Measurements from ENCODE around the gene OR1D5.
"Not testable (repeated sequence)": the region's sequence is repeated elsewhere in the genome, so short reads cannot be mapped to it uniquely, and the experiment has no call there.

The OR1D5 gene, protein sequence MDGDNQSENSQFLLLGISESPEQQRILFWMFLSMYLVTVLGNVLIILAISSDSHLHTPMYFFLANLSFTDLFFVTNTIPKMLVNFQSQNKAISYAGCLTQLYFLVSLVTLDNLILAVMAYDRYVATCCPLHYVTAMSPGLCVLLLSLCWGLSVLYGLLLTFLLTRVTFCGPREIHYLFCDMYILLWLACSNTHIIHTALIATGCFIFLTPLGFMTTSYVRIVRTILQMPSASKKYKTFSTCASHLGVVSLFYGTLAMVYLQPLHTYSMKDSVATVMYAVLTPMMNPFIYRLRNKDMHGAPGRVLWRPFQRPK

DNA sequence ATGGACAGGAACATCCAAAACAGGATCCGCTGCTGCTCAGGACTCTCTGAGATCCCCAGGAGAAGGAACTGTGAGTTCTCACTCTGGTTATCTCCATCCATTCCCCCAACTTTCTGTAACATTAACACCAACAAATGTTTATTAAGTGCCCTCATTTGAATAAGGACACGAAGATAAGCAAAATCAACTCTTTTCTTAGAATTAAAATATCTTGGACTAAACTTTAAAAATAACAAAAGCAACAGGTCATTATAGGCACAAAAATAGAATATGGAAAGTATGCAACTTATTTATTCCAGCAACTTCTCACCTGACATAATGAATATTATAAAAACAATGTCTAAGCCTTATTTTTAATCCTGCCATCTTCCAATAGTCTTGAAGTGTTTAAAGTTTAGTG, at the start of gene OR1D5:
OR1D5 (minus strand) TSS at position 101 of the 400 bp plus-strand sequence; CDS start at position 101, 0 bp downstream.
- in situ Hi-C loops (cut with MboI; ENCODE audit: low pct_unique_long_range_greater_than_20kb, low sequenced_read_pairs, unreplicated experiment); DNase-seq (ENCODE audit: low spot score): not testable (repeated sequence)

- DNase-seq (ENCODE audit: low spot score), result no peak
- TF ChIP-seq, protein P1, sequence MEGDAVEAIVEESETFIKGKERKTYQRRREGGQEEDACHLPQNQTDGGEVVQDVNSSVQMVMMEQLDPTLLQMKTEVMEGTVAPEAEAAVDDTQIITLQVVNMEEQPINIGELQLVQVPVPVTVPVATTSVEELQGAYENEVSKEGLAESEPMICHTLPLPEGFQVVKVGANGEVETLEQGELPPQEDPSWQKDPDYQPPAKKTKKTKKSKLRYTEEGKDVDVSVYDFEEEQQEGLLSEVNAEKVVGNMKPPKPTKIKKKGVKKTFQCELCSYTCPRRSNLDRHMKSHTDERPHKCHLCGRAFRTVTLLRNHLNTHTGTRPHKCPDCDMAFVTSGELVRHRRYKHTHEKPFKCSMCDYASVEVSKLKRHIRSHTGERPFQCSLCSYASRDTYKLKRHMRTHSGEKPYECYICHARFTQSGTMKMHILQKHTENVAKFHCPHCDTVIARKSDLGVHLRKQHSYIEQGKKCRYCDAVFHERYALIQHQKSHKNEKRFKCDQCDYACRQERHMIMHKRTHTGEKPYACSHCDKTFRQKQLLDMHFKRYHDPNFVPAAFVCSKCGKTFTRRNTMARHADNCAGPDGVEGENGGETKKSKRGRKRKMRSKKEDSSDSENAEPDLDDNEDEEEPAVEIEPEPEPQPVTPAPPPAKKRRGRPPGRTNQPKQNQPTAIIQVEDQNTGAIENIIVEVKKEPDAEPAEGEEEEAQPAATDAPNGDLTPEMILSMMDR (IDR thresholded peaks at IDR 0.05; ENCODE audit: extremely low read depth, insufficient read depth, missing control alignments), result no peak
- in situ Hi-C loops (cut with MboI; ENCODE audit: low pct_unique_long_range_greater_than_20kb, low sequenced_read_pairs, unreplicated experiment), result no loop called here
Measured at GRCh38 chr17:3104322-3104721, 40.9 kb upstream of the OR1D5 start, which contains the start of gene OR1D2. TSS of gene OR1D2 (minus strand) at chr17:3104422. CDS start at chr17:3092996, 11,426 bp downstream.

DNA sequence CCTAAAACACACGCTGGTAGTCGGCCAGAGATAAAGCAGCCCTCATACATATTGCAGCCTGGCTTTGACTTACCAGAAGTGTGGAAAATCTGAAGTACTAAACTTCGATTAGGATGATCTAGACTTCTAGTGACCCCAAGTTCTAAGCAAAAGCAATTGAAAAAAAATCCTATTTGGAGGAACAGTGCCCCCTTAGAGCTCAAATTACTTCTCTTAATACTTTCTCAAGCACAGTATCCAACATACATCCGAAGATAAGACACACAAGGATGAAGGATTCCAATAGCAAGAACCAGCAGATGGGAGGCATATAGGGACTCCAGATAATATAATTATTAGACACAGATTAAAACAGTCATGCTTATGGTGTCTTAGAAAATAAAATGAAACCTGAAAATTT, 10.4 kb upstream of the OR1D5 start:
- TF ChIP-seq, protein P1 (IDR thresholded peaks at IDR 0.05; ENCODE audit: extremely low read depth, insufficient read depth, missing control alignments), result peak; percentile 23
- DNase-seq (ENCODE audit: low spot score); in situ Hi-C loops (cut with MboI; ENCODE audit: low pct_unique_long_range_greater_than_20kb, low sequenced_read_pairs, unreplicated experiment): not testable (repeated sequence)

DNA sequence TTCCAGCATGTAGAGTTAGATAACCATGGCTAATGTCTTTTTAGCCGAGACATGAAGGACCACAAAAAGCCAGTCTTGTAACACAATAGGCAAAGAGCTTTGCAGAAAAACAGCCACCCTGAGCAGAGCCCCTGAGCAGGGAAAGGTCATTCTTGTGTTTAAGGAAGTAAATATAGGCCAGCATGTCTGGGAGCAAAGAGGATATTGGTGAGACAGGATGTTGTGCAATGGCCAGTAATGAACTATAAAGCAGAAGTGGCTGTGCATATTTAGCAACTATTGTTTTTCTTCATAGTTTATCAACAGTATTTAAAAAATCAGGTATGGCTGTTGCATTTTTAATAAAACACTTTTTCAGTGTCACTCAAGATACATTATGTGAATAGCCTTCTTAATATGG, 1.8 kb upstream of the OR1D5 start:
- in situ Hi-C loops (cut with MboI; ENCODE audit: low pct_unique_long_range_greater_than_20kb, low sequenced_read_pairs, unreplicated experiment); DNase-seq (ENCODE audit: low spot score): not testable (repeated sequence)

- DNase-seq (ENCODE audit: low spot score); in situ Hi-C loops (cut with MboI; ENCODE audit: low pct_unique_long_range_greater_than_20kb, low sequenced_read_pairs, unreplicated experiment): not testable (repeated sequence)
Measured at GRCh38 chr17:3062824-3063377, 506 bp downstream of the OR1D5 start.

DNA sequence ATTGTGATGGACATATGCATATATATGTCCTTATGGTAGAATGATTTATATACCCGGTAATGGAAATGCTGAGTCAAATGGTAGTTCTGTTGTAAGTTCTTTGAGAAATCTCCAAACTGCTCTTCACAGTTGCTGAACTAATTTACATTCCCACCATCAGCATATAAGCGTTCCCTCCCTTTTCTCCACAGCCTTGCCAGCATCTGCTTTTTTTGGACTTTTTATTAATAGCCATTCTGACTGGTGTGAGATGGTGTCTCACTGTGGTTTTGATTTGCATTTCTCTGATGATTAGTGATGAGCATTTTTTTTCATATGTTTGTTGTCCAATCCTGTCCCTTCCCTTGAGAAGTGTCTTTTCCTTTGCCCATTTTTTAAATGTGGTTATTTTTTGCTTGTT, 8.5 kb downstream of the OR1D5 start:
- DNase-seq (ENCODE audit: low spot score); in situ Hi-C loops (cut with MboI; ENCODE audit: low pct_unique_long_range_greater_than_20kb, low sequenced_read_pairs, unreplicated experiment): not testable (repeated sequence)

GRCh38 chr17:3049705-3050295, 13.6 kb downstream of the OR1D5 start:
- DNase-seq (ENCODE audit: low spot score), result no peak
- TF ChIP-seq, protein P1 (IDR thresholded peaks at IDR 0.05; ENCODE audit: extremely low read depth, insufficient read depth, missing control alignments), result no peak
- in situ Hi-C loops (cut with MboI; ENCODE audit: low pct_unique_long_range_greater_than_20kb, low sequenced_read_pairs, unreplicated experiment), result loop anchor here (25.0 kb wide), 1 partner anchor 613 kb away; the partner anchor contains the start of genes EMC6 and TAX1BP3

DNA sequence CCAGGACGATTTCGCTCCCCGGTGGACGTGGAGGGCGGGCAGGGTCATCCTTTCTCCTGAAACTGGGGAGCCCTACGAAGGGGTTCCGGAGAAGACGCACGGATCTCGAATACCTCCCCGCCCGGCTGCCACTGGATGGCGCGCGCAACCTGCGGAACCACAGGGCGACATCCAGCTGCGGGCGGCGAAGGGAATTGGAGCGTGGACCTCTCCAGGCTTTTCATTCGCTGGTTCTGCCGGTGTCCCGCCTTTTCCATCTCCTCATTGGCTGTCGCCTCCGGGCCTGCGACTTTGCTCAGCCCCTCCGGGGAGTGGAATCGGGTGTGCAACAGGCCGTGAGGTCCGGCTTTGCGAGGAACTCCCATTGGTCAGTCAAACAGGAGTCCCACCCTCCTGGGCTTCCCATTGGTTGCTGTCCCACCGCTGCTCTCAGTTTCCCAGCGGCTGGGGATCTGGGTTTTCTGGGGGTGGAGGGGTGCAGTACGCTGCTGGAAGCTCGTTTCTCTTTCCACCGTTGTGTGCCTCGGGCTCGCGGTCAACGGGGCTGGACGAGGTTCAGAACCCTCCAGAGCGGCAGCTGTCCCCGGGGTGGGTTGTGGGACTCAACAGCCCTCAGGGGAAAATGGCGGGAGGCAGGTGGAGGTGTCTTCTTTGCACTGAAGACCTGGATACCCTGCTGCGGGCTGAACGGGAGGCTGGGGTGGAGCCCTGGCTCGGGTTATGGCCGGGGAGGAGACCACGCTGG, 14.5 kb downstream of the OR1D5 start:
- peak; percentile 82 for DNase-seq (ENCODE audit: low spot score)
- TF ChIP-seq, protein P1 (IDR thresholded peaks at IDR 0.05; ENCODE audit: extremely low read depth, insufficient read depth, missing control alignments), result peak; percentile 78
- in situ Hi-C loops (cut with MboI; ENCODE audit: low pct_unique_long_range_greater_than_20kb, low sequenced_read_pairs, unreplicated experiment), result loop anchor here (25.0 kb wide), 1 partner anchor 613 kb away; the partner anchor contains the start of genes EMC6 and TAX1BP3

Measured in GM13977 (cell line).